ENCODE results near the gene TMEM151B.

Gene TMEM151B

GRCh38 chr6:44269921-44270525 is at the start of gene TMEM151B:
Gene TMEM151B (plus strand): TSS chr6:44270450. CDS start chr6:44270743, 293 bp downstream.
- in situ Hi-C loops (cut with HindIII; ENCODE audit: low sequenced_read_pairs) = no loop called here

GRCh38 chr6:44220913-44221290 is 49.3 kb upstream of the TMEM151B start:
- in situ Hi-C loops (cut with HindIII; ENCODE audit: low sequenced_read_pairs) = no loop called here

- in situ Hi-C loops (cut with HindIII; ENCODE audit: low sequenced_read_pairs) = no loop called here
These were observed 48.8 kb upstream of the TMEM151B start for GRCh38 chr6:44221291-44221960.

- in situ Hi-C loops (cut with HindIII; ENCODE audit: low sequenced_read_pairs) = no loop called here
These were observed 48.3 kb upstream of the TMEM151B start for GRCh38 chr6:44221961-44222335.

- in situ Hi-C loops (cut with HindIII; ENCODE audit: low sequenced_read_pairs) = no loop called here
These were observed 47.5 kb upstream of the TMEM151B start for GRCh38 chr6:44222486-44223318.

GRCh38 chr6:44223319-44224028 is 46.8 kb upstream of the TMEM151B start, which contains the start of gene SLC29A1:
Gene SLC29A1 (plus strand): TSS chr6:44223595. CDS start chr6:44227314, 3,719 bp downstream.
- in situ Hi-C loops (cut with HindIII; ENCODE audit: low sequenced_read_pairs) = no loop called here

- in situ Hi-C loops (cut with HindIII; ENCODE audit: low sequenced_read_pairs) = no loop called here
These were observed 46.0 kb upstream of the TMEM151B start for GRCh38 chr6:44224029-44224964.

- in situ Hi-C loops (cut with HindIII; ENCODE audit: low sequenced_read_pairs) = loop anchor here (25.0 kb wide), 1 partner anchor 113 kb away; no protein-coding TSS in a partner anchor
These were observed 45.3 kb upstream of the TMEM151B start for GRCh38 chr6:44224965-44225305.

- in situ Hi-C loops (cut with HindIII; ENCODE audit: low sequenced_read_pairs) = loop anchor here (25.0 kb wide), 1 partner anchor 113 kb away; no protein-coding TSS in a partner anchor
These were observed 44.5 kb upstream of the TMEM151B start for GRCh38 chr6:44225579-44226325.

GRCh38 chr6:44226368-44227147 is 43.7 kb upstream of the TMEM151B start:
- in situ Hi-C loops (cut with HindIII; ENCODE audit: low sequenced_read_pairs) = loop anchor here (25.0 kb wide), 1 partner anchor 114 kb away; no protein-coding TSS in a partner anchor

- in situ Hi-C loops (cut with HindIII; ENCODE audit: low sequenced_read_pairs) = loop anchor here (25.0 kb wide), 1 partner anchor 115 kb away; no protein-coding TSS in a partner anchor
These were observed 43.0 kb upstream of the TMEM151B start for GRCh38 chr6:44227148-44227793.

- in situ Hi-C loops (cut with HindIII; ENCODE audit: low sequenced_read_pairs) = loop anchor here (25.0 kb wide), 1 partner anchor 116 kb away; no protein-coding TSS in a partner anchor
These were observed 42.2 kb upstream of the TMEM151B start for GRCh38 chr6:44228031-44228430.

GRCh38 chr6:44228433-44228832 is 41.8 kb upstream of the TMEM151B start:
- in situ Hi-C loops (cut with HindIII; ENCODE audit: low sequenced_read_pairs) = loop anchor here (25.0 kb wide), 1 partner anchor 116 kb away; no protein-coding TSS in a partner anchor

GRCh38 chr6:44228836-44229235 is 41.4 kb upstream of the TMEM151B start:
- in situ Hi-C loops (cut with HindIII; ENCODE audit: low sequenced_read_pairs) = loop anchor here (25.0 kb wide), 1 partner anchor 117 kb away; no protein-coding TSS in a partner anchor

- in situ Hi-C loops (cut with HindIII; ENCODE audit: low sequenced_read_pairs) = loop anchor here (25.0 kb wide), 1 partner anchor 117 kb away; no protein-coding TSS in a partner anchor
These were observed 40.7 kb upstream of the TMEM151B start for GRCh38 chr6:44229376-44230033.

- in situ Hi-C loops (cut with HindIII; ENCODE audit: low sequenced_read_pairs) = loop anchor here (25.0 kb wide), 1 partner anchor 118 kb away; no protein-coding TSS in a partner anchor
These were observed 40.1 kb upstream of the TMEM151B start for GRCh38 chr6:44230034-44230675.

Measured in DLD1 (cell line).